Measurements from ENCODE around the gene DNAJC8. TPM values are rescaled to one million over a fixed set of nuclear protein-coding genes. Genes with fewer than 3 reads are reported as not detected.
A peak's percentile ranks its signal among the peaks of the same experiment; 100 is the strongest.

Gene DNAJC8
- total RNA-seq, 2 donors from 2014 or later, result 45.8 to 55.3 TPM

GRCh38 chr1:28160782-28161266 lies 72.0 kb downstream of the DNAJC8 start:
- peak overlapping the region; percentile 52 to 60 for H3K27ac ChIP-seq
- H3K9me3 ChIP-seq, result no peaks in the 10 kb centered on the region
- no peak for TF ChIP-seq CTCF (IDR thresholded peaks at IDR 0.05)
- DNase-seq (ENCODE audit: low spot score), result no peak
- no peaks in the 10 kb centered on the region for H3K27me3 ChIP-seq
- no peak overlapping the region for H3K4me3 ChIP-seq
- no peaks in the 10 kb centered on the region for H3K36me3 ChIP-seq
- H3K4me1 ChIP-seq, result peaks cover 0 to 14% of the 10 kb centered on the region in 2 donors

GRCh38 chr1:28159680-28160079 lies 73.1 kb downstream of the DNAJC8 start:
- Histone ChIP-seq H3K36me3 (no peaks in the 10 kb centered on the region), H3K27ac (peak overlapping the region in 1 of 2 donors; percentile 60), H3K4me1 (peaks cover 0 to 14% of the 10 kb centered on the region in 2 donors), H3K4me3 (no peak overlapping the region), H3K27me3 (no peaks in the 10 kb centered on the region), H3K9me3 (no peaks in the 10 kb centered on the region)
- no peak for TF ChIP-seq CTCF (IDR thresholded peaks at IDR 0.05)
- no peak for DNase-seq (ENCODE audit: low spot score)

GRCh38 chr1:28159243-28159642 lies 73.6 kb downstream of the DNAJC8 start:
- no peak for DNase-seq (ENCODE audit: low spot score)
- no peak overlapping the region for H3K4me3 ChIP-seq
- no peaks in the 10 kb centered on the region for H3K27me3 ChIP-seq
- TF ChIP-seq CTCF (IDR thresholded peaks at IDR 0.05), result no peak
- no peaks in the 10 kb centered on the region for H3K9me3 ChIP-seq
- H3K27ac ChIP-seq, result no peak overlapping the region
- H3K36me3 ChIP-seq, result no peaks in the 10 kb centered on the region
- H3K4me1 ChIP-seq, result peaks cover 0 to 14% of the 10 kb centered on the region in 2 donors

GRCh38 chr1:28157894-28158293 lies 74.9 kb downstream of the DNAJC8 start:
- DNase-seq (ENCODE audit: low spot score), result no peak
- no peak for TF ChIP-seq CTCF (IDR thresholded peaks at IDR 0.05)
- Histone ChIP-seq H3K27me3 (no peaks in the 10 kb centered on the region), H3K36me3 (no peaks in the 10 kb centered on the region), H3K27ac (no peak overlapping the region), H3K9me3 (no peaks in the 10 kb centered on the region), H3K4me1 (peaks cover 0 to 7% of the 10 kb centered on the region in 2 donors), H3K4me3 (no peak overlapping the region)

GRCh38 chr1:28156821-28157220 lies 76.0 kb downstream of the DNAJC8 start:
- no peak for TF ChIP-seq CTCF (IDR thresholded peaks at IDR 0.05)
- no peaks in the 10 kb centered on the region for H3K9me3 ChIP-seq
- H3K4me3 ChIP-seq, result no peak overlapping the region
- H3K27ac ChIP-seq, result no peak overlapping the region
- no peak for DNase-seq (ENCODE audit: low spot score)
- peaks cover 0 to 7% of the 10 kb centered on the region in 2 donors for H3K4me1 ChIP-seq
- no peaks in the 10 kb centered on the region for H3K27me3 ChIP-seq
- H3K36me3 ChIP-seq, result no peaks in the 10 kb centered on the region

- Histone ChIP-seq H3K9me3 (no peaks in the 10 kb centered on the region), H3K27me3 (no peaks in the 10 kb centered on the region), H3K4me1 (peaks cover 0 to 6% of the 10 kb centered on the region in 2 donors), H3K36me3 (no peaks in the 10 kb centered on the region), H3K4me3 (no peak overlapping the region), H3K27ac (no peak overlapping the region)
- DNase-seq (ENCODE audit: low spot score), result no peak
- TF ChIP-seq CTCF (IDR thresholded peaks at IDR 0.05), result no peak
Observed at GRCh38 chr1:28155628-28156027, 77.2 kb downstream of the DNAJC8 start.
